ENCODE results near the gene NMNAT3.

The NMNAT3 gene

GRCh38 chr3:139532976-139533375 lies 144.8 kb downstream of the NMNAT3 start:
- DNase-seq (ENCODE audit: insufficient read length, low spot score) (no peak), FAIRE-seq (no peak)
- TF ChIP-seq, protein P1, sequence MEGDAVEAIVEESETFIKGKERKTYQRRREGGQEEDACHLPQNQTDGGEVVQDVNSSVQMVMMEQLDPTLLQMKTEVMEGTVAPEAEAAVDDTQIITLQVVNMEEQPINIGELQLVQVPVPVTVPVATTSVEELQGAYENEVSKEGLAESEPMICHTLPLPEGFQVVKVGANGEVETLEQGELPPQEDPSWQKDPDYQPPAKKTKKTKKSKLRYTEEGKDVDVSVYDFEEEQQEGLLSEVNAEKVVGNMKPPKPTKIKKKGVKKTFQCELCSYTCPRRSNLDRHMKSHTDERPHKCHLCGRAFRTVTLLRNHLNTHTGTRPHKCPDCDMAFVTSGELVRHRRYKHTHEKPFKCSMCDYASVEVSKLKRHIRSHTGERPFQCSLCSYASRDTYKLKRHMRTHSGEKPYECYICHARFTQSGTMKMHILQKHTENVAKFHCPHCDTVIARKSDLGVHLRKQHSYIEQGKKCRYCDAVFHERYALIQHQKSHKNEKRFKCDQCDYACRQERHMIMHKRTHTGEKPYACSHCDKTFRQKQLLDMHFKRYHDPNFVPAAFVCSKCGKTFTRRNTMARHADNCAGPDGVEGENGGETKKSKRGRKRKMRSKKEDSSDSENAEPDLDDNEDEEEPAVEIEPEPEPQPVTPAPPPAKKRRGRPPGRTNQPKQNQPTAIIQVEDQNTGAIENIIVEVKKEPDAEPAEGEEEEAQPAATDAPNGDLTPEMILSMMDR (IDR thresholded peaks at IDR 0.05; ENCODE audit: insufficient read depth, missing control alignments): no peak

GRCh38 chr3:139530717-139531116 lies 147.1 kb downstream of the NMNAT3 start:
- DNase-seq (ENCODE audit: insufficient read length, low spot score) (no peak), FAIRE-seq (no peak)

GRCh38 chr3:139529662-139530061 lies 148.1 kb downstream of the NMNAT3 start:
- FAIRE-seq (no peak), DNase-seq (ENCODE audit: insufficient read length, low spot score) (no peak)
- TF ChIP-seq, protein P1 (IDR thresholded peaks at IDR 0.05; ENCODE audit: insufficient read depth, missing control alignments): no peak

More at GRCh38 chr3:139530717-139531116, 147.1 kb downstream of the NMNAT3 start:
- TF ChIP-seq, protein P1 (IDR thresholded peaks at IDR 0.05; ENCODE audit: insufficient read depth, missing control alignments): no peak

DNA sequence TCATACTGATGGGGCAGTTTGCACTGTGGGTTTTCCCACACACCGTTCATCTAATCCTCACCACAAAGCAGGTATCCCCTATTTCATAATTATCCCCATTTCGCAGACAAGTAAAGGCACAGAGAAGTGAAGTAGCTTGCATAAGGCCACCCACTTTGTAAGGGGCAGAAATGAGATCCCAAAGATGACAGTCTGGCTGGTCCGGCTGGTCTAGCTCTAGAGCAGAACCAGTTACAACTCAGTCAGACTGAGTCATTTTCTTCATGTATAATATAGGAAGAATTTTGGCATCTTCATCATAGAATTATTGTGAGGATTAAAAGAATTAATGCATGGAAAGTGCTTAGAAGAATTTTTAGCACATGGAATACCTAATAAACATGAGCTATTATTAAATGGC lies 148.8 kb downstream of the NMNAT3 start:
- FAIRE-seq (no peak), DNase-seq (ENCODE audit: insufficient read length, low spot score) (no peak)
- TF ChIP-seq, protein P1 (IDR thresholded peaks at IDR 0.05; ENCODE audit: insufficient read depth, missing control alignments): no peak

- FAIRE-seq: no peak
- DNase-seq (ENCODE audit: insufficient read length, low spot score): no peak
- TF ChIP-seq, protein P1 (IDR thresholded peaks at IDR 0.05; ENCODE audit: insufficient read depth, missing control alignments): no peak
These were observed 149.5 kb downstream of the NMNAT3 start for GRCh38 chr3:139528281-139528680.

DNA sequence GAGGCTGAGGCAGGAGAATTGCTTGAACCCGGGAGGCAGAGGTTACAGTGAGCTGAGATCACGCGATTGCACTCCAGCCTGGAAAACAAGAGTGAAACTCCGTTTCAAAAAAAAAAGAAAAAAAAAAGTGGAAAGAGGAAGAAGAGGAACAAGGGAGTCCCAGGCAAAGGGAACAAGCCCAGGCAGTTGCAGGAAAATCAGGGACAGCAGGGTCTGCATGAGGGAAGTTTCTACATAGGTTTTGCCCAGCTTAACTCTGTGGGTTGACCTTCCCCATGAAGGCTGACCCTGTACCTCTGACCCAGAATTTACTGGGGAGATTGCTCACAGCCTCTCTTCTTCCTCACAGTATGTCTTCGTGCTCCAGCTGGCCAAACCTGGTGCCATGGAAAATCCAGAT lies 150.5 kb downstream of the NMNAT3 start:
- TF ChIP-seq, protein P1 (IDR thresholded peaks at IDR 0.05; ENCODE audit: insufficient read depth, missing control alignments): no peak
- FAIRE-seq: no peak
- DNase-seq (ENCODE audit: insufficient read length, low spot score): no peak

DNA sequence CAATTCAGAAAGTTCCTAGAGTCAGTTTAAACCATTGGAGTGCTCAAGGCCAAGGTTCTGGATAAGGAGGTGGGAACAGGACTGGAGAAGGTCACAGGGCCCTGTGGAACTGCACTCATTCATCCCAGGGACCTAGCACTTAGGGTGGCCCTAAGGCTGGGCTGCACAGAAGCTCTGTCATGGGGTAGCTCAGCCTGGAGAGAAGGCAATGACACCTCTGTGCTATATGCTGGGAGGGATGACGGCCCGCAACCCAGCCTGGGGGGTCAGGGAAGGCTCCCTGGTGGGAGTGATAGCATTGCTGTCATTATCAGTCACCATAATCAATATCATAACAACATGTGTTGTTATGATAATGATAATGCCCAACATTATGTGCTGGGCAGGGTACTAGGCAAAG lies 151.6 kb downstream of the NMNAT3 start:
- FAIRE-seq: no peak
- DNase-seq (ENCODE audit: insufficient read length, low spot score): no peak
- TF ChIP-seq, protein P1 (IDR thresholded peaks at IDR 0.05; ENCODE audit: insufficient read depth, missing control alignments): no peak

All from D721Med (cell line).